ENCODE results near the gene MCTP1. TPM values are rescaled to one million over a fixed set of nuclear protein-coding genes. Genes with fewer than 3 reads are reported as not detected.
"Not testable (repeated sequence)": the region's sequence is repeated elsewhere in the genome, so short reads cannot be mapped to it uniquely, and the experiment has no call there.

Gene MCTP1
- total RNA-seq, 1 experiment from 2014 or later = 4.2 TPM

DNA sequence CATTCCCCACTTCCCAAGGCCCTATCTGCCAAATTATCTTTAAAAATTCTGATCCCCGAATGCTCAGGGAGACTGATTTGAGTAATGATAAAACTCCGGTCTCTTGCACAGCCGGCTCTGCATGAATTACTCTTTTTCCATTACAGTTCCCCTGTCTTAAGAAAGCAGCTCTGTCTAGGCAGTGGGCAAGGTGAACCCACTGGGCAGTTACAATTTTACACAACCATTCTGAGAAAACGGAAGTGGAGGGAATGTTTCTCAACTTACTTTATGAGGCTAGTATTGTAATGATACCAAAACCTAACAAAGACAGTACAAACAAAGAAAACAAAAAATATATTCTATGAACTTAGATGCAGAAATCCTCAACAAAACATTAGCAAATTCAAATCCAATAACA, 100.0 kb downstream of the MCTP1 start:
- no peak for DNase-seq (ENCODE audit: low spot score)

GRCh38 chr5:95181644-95182043, 103.2 kb downstream of the MCTP1 start:
- DNase-seq (ENCODE audit: low spot score) = no peak

- peak; percentile 36 for DNase-seq (ENCODE audit: low spot score)
Measured at GRCh38 chr5:95178046-95178651, 106.7 kb downstream of the MCTP1 start.

GRCh38 chr5:95177456-95177855, 107.4 kb downstream of the MCTP1 start:
- DNase-seq (ENCODE audit: low spot score) = peak; percentile 2

GRCh38 chr5:95175106-95175505, 109.8 kb downstream of the MCTP1 start:
- DNase-seq (ENCODE audit: low spot score) = no peak

DNA sequence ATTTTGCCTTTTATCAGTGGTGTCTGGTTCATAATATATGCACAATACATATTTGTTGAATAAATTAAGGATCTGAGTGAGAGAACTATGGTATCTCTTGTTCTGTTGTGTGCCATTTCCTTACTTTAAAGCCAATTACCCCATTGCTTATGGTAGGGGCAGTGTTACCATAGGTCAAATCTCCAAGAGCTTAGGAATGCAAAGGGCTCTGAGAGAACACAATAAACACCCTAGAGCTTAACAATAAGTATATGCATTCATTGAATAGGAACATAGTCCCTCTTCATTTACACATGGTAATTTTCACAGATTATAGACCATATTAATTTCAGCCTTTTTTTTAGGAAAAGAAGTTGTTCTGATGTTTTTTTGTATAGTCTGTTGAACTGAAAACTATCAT, 112.2 kb downstream of the MCTP1 start:
- DNase-seq (ENCODE audit: low spot score) = no peak

GRCh38 chr5:95164861-95165260, 120.0 kb downstream of the MCTP1 start:
- DNase-seq (ENCODE audit: low spot score) = no peak

- DNase-seq (ENCODE audit: low spot score) = no peak
Measured at GRCh38 chr5:95163079-95163478, 121.8 kb downstream of the MCTP1 start.

DNA sequence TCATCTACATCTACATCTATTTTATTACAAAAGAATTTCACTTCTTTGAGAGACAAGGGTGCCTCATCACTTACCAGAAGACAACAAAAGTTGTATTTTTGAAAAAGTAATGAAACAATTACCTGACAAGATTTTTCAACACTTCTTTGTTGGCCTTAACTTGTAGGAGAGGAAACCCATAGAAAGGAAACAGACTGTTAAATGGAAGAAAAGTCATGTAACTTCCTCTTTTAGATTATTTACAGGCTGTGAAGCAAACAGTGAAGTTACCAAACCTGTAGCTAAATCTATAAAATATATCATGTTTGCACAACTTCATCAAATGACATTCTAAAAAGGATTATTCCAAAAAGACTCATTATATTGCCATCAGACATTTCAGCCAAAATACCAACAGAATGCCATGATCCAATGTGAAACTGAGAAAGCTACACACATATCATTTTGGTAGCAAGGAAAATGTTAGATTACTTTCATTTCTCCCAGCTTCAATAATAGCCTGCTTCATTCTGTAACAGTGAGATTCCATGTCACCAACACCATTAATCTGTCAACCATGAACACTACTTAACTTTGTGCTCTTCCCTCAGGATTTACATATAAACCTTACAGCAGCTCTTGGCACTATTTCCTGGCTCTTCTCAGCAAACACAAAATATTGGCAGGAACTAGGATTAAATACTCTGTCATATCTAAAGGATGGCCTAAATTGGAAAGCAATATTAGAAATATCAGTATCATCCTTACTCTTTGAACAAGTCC, 122.5 kb downstream of the MCTP1 start:
- no peak for DNase-seq (ENCODE audit: low spot score)

GRCh38 chr5:95159603-95160002, 125.3 kb downstream of the MCTP1 start:
- no peak for DNase-seq (ENCODE audit: low spot score)

GRCh38 chr5:95155888-95156287, 129.0 kb downstream of the MCTP1 start:
- DNase-seq (ENCODE audit: low spot score) = no peak

DNA sequence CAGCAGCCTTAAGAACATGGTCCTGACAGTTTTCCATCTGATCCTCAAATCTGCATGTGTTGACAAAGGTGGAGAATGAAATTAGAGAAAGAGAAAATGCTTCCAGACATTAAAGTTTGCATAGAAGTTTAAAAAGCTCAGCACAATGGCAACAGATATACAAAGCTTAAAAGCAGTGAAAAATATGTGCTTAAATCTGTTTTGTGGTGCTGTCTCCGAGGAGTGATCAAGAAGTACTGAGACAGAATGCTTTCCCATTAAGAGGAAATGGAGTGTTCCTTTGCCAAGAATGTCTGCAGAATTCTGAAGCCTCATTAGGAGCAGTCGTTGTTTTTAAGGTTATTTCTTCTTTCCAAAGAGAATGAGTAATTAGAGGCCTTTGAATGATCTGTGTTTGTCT, 131.4 kb downstream of the MCTP1 start:
- DNase-seq (ENCODE audit: low spot score) = no peak

GRCh38 chr5:95152535-95152934, 132.4 kb downstream of the MCTP1 start:
- no peak for DNase-seq (ENCODE audit: low spot score)

DNA sequence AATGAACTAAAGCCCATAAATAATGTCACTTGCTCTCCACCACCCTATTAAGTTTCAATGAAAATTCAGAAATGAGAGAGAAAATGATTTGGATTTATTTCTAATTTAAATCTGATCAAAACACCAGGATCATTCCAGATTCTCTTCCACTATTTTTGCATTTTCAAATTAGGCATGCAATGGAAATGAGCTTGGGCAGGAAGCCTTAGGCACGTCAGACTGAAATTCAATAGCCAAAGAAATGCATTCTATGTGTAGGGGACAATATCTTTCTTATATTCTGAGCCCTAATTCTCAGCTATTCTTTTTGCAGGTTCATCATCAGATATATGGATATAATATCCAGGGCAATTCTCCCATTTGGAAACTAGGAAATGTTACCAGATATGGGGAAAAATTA, 132.8 kb downstream of the MCTP1 start:
- DNase-seq (ENCODE audit: low spot score) = no peak

DNA sequence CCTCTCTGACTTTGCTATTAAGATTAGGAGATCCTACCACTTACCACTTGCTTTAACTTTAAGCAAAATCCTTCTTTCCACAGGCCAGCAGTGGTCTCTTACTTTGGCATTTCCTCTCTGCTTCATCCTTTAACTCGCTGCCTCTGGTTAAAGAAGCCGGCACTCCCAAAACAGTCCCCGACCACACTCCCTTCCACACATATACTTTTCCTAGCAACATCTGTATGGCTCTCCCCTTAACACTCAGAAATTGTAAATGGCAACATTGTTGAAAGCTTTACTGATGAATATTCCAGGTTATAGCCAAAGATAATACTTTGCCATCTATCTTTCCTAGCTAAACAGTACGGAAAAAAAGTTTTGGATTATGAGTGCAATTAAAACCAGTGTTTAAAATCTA, 133.2 kb downstream of the MCTP1 start:
- no peak for DNase-seq (ENCODE audit: low spot score)

GRCh38 chr5:95149387-95149786, 135.5 kb downstream of the MCTP1 start:
- DNase-seq (ENCODE audit: low spot score) = no peak

GRCh38 chr5:95148453-95148852, 136.4 kb downstream of the MCTP1 start:
- DNase-seq (ENCODE audit: low spot score) = no peak

DNA sequence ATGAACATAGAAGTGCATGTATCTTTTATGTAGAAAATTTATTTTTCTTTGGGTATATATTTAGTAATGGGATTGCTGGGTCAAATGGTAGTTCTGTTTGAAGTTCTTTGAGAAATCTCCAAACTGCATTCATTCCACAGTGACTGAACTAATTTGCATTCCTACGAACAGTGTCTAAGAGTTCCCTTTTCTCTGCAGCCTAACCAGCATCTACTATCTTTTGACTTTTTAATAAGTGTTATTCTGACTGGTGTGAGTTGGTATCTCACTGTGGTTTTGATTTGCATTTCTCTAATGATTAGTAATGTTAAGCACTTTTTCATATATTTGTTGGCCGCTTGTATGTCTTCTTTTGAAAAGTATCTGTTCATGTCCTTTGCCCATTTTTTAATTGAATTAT, 141.0 kb downstream of the MCTP1 start:
- DNase-seq (ENCODE audit: low spot score) = not testable (repeated sequence)

DNA sequence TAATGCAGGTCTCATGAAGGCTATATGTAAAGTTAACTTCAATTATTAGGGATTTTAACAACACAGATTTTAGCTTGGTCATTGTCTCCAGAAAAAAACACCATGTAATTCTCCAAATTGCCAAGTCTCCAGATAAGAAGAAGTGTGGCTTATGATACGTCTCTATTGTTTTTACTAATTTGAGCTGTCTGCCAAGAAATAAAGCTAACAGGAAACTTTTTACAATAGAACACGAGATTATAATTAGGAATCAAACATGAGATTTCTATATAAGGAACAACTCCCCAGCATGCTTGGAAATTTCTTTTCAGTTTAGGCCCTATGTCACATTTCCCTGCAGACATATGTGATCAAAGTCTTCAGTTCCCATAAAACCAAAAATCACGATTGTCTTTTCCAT, 142.7 kb downstream of the MCTP1 start:
- no peak for DNase-seq (ENCODE audit: low spot score)

- DNase-seq (ENCODE audit: low spot score) = no peak
Measured at GRCh38 chr5:95141141-95141540, 143.8 kb downstream of the MCTP1 start.

DNA sequence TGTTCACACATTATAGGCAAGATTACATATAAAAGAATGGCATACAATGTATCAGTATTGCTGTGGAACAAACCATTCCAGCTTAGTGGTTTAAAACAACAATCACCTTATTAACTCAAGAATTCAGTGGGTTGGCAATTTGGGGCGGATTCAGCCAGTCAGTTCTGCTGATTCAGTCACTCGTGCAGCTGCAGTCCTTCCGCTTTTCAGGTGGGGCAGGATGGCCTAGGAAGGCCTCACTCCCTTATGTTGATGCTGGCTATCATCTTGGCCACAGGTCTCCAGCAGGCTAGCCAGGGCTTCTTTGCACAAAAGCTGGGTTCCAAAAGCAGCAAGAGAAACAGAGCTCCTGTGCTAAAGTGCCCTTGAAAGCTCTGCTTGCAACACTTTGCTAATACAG, 150.6 kb downstream of the MCTP1 start:
- no peak for DNase-seq (ENCODE audit: low spot score)

DNA sequence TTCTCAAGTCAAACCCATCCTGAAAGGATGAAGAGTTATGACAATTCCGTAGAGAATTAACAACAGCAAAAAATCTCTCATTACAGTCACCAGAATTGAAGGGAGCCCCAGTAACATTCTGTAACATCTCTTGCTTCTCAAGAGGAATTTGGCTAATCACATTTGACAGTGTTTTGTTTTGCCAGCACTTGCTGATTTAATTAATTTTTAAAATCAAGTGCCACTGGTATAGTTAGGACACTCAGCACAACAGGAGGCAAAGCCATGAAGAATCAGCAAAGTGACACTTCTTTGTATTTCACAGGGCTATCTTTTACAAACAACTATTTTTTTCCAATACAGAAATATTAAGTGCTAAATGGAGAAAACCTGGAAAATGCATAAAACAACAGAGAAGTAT, 152.8 kb downstream of the MCTP1 start:
- no peak for DNase-seq (ENCODE audit: low spot score)

DNA sequence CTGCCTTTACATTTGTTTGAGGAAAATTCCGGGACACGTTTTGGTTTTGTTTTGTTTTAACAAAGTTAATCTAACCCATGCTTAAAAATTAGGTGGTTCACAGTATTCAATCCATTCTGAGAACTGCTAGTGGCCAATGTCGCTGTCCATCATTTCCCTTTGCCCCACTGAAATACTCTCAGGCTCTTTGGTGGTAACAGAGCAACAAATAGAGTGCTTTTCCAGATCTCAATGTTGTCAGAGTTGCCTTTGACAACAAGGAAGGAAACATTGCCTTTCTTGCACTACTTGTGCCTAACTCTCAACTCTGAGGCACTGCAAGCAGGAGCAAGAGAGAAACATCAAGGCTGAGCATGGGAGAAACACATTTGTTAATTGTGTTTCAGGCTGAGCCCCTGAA, 154.0 kb downstream of the MCTP1 start:
- DNase-seq (ENCODE audit: low spot score) = peak; percentile 8

GRCh38 chr5:95124731-95125130, 160.2 kb downstream of the MCTP1 start:
- DNase-seq (ENCODE audit: low spot score) = no peak

All from HT-29 (cell line).